ENCODE data around the gene COL25A1.
"Not testable (repeated sequence)": the region's sequence is repeated elsewhere in the genome, so short reads cannot be mapped to it uniquely, and the experiment has no call there.

The COL25A1 gene

DNA sequence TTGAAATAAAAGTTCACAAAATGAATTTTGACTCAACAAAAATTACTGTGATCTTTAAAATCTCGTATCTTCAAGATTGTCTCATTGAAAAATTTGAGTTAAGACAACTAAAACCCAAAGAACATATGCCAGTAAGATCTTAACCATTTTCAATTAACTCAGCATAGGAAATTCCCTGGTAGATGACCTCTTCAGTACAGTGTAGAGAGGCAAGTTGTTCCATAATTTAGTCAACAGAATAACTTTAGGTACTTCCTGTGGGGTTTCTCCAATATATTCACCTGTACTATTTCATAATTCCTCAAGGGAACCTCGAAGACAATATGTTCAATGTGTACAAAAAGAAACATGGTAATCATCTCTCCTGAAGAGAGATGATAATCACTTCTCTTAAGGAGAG lies 145.3 kb downstream of the COL25A1 start:
- Mint-ChIP-seq H3K4me3 (no peak overlapping the region), H3K36me3 (ENCODE audit: low read depth) (no peaks in the 10 kb centered on the region), H3K27me3 (ENCODE audit: low read depth) (peaks cover 3% of the 10 kb centered on the region), H3K4me1 (ENCODE audit: low read depth) (no peaks in the 10 kb centered on the region), H3K27ac (no peak overlapping the region), H3K9me3 (no peaks in the 10 kb centered on the region)

DNA sequence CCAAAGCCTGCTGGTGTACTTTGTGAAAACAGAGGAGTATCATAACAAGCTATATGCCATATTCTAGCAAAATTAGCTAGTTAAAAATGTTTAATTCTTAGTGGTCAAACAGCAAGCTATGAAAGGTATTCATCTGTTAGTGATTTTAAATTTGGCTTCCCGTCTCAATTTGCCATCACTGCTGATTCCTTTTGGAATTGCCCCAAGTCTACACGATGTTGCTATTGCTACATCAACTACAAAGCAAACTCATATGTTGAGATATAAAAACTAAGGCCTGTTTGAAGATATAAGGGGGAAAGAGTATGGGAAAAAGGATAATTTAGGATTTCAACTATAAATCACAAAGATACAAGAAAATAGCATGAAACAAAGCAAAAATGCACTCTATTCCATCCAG lies 146.1 kb downstream of the COL25A1 start:
- Mint-ChIP-seq H3K27ac (no peak overlapping the region), H3K27me3 (ENCODE audit: low read depth) (peaks cover 3% of the 10 kb centered on the region), H3K4me3 (no peak overlapping the region), H3K4me1 (ENCODE audit: low read depth) (no peaks in the 10 kb centered on the region), H3K36me3 (ENCODE audit: low read depth) (no peaks in the 10 kb centered on the region), H3K9me3 (no peaks in the 10 kb centered on the region)

DNA sequence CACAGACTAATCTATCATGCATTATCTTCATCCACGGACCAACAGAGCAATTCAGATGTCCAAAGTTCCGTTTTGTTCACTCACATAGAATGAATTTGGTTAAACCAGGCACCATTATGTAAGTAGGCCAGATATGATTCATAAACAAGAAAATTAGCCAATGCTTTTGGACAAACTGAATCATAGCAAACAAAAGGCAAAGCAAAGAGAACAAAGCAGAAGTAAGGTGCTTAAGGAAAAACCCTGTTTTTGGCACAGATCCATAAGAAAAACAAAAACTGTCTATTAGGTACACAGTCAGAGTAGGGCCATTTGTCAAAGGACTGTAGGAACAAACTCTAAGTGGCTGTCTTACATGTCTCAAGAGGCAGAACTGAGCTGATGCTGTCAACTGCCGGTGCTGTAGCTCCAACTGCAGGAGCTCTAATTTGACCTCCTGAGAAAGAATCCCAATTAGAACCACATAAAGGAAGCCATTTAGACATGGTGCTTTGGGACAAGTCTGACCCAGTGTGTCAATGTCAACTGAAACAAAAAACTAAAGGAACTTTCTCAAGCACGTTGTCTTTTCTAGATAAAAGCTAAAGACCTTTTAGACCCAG lies 146.7 kb downstream of the COL25A1 start:
- no peak overlapping the region for H3K4me3 Mint-ChIP-seq
- peaks cover 3% of the 10 kb centered on the region for H3K27me3 Mint-ChIP-seq (ENCODE audit: low read depth)
- no peaks in the 10 kb centered on the region for H3K9me3 Mint-ChIP-seq
- H3K27ac Mint-ChIP-seq, result no peak overlapping the region
- no peaks in the 10 kb centered on the region for H3K4me1 Mint-ChIP-seq (ENCODE audit: low read depth)
- H3K36me3 Mint-ChIP-seq (ENCODE audit: low read depth), result no peaks in the 10 kb centered on the region

DNA sequence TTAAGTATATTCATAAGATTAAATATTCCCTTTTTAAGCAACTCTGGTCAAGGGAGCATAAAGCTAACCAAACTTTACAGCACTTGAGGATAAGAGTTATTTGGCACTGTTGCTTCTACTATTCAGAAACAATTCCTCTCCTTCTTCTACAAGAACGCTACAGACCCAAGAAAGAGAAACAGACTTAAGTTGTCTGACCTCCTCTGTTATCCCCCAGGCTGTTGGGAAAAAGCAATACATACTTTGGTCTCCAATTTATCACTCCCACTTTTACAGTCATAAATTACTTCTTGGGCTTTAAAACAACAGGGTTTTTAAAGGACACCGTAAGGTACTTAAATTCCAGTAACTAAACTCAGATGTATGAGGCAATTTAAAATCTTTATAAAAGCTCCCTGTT lies 147.4 kb downstream of the COL25A1 start:
- no peak overlapping the region for H3K4me3 Mint-ChIP-seq
- H3K9me3 Mint-ChIP-seq, result no peaks in the 10 kb centered on the region
- H3K27ac Mint-ChIP-seq, result no peak overlapping the region
- H3K36me3 Mint-ChIP-seq (ENCODE audit: low read depth), result no peaks in the 10 kb centered on the region
- H3K27me3 Mint-ChIP-seq (ENCODE audit: low read depth), result peaks cover 3% of the 10 kb centered on the region
- no peaks in the 10 kb centered on the region for H3K4me1 Mint-ChIP-seq (ENCODE audit: low read depth)

DNA sequence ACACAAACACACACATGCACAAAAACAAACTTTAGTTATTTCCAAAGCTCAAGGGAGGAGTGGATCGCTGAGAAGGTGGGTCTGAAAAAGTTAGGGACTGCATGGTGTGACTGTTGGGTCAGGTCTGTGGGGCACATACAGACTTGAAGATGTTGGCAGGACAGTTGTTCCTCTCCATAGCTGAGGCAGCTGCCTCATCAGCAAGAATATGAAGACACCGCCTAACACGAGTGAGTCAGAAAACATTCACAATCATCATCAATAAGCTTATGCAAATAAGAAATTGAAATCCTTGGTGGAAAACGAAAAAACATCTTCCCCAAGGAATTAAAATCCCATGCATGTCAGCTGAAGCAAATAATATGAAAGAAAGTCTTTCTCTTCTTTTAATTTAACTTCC lies 148.0 kb downstream of the COL25A1 start:
- Mint-ChIP-seq H3K4me3 (no peak overlapping the region), H3K27ac (no peak overlapping the region), H3K9me3 (no peaks in the 10 kb centered on the region), H3K27me3 (ENCODE audit: low read depth) (peaks cover 3% of the 10 kb centered on the region), H3K36me3 (ENCODE audit: low read depth) (no peaks in the 10 kb centered on the region), H3K4me1 (ENCODE audit: low read depth) (no peaks in the 10 kb centered on the region)

DNA sequence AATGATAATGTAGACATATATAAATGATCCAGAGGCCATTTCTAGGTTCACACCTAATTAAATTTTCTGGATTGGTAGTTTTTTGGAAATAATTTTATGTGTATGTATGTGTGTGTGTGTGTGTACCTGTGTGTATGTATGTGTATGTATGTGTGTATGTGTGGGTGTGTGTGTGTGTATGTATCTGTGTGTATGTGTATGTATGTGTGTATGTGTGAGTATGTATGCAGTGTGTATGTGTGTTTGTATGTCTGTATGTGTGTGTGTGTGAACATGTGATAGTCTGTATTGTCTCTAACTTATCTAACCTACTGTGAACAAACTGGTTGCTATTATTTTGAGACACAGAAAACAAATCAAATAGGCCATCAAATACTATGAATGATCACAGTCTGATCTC lies 152.6 kb downstream of the COL25A1 start:
- no peak overlapping the region for H3K4me3 Mint-ChIP-seq
- no peaks in the 10 kb centered on the region for H3K36me3 Mint-ChIP-seq (ENCODE audit: low read depth)
- H3K9me3 Mint-ChIP-seq, result no peaks in the 10 kb centered on the region
- H3K27ac Mint-ChIP-seq, result no peak overlapping the region
- no peaks in the 10 kb centered on the region for H3K4me1 Mint-ChIP-seq (ENCODE audit: low read depth)
- peaks cover 3% of the 10 kb centered on the region for H3K27me3 Mint-ChIP-seq (ENCODE audit: low read depth)

DNA sequence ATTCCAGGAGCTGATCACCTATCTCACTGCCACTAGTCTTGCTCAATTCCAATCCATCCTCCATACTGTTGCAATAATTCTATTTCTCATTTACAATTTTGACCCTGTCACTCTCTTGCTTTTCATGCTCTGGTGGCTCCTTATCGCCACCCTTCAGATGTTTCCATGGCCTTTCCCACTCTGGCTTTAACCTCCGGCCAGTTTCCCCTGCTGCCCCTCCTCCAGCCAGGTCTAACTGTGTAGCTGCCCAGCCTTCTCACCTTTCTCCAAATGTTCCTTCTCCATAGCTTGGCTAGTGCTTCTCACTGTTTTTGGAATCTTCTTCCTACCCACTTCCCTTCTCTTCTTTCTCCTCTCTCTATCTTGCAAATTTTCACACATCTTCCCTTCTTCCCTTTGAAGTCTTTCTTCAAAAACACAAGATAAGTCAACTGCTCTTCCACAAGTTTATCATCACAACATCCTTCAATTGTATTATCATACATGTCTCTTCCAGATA lies 153.8 kb downstream of the COL25A1 start:
- no peak overlapping the region for H3K4me3 Mint-ChIP-seq
- no peak overlapping the region for H3K27ac Mint-ChIP-seq
- no peaks in the 10 kb centered on the region for H3K27me3 Mint-ChIP-seq (ENCODE audit: low read depth)
- H3K36me3 Mint-ChIP-seq (ENCODE audit: low read depth), result no peaks in the 10 kb centered on the region
- H3K9me3 Mint-ChIP-seq, result peaks cover under 1% of the 10 kb centered on the region
- no peaks in the 10 kb centered on the region for H3K4me1 Mint-ChIP-seq (ENCODE audit: low read depth)

DNA sequence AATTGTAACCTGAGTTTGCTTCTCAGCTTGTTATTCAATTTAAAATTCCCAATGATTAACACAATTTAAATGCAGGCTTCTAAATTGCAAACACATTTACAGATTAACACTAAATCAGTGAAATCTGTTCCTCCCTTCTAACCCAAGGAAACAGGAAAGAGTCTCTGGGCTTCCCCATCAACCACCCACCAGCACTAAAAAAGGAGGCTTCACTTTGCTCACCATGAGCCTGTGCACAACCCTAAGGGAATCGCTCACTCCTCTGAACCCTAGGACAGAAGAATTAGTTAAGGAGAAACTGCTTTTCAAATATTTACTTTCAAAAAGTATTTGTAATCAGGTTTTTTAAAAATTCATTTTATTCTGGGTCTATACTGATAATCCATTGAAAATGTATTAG lies 155.3 kb downstream of the COL25A1 start:
- H3K27me3 Mint-ChIP-seq (ENCODE audit: low read depth), result peaks cover 5% of the 10 kb centered on the region
- no peak overlapping the region for H3K27ac Mint-ChIP-seq
- peaks cover 5% of the 10 kb centered on the region for H3K9me3 Mint-ChIP-seq
- H3K36me3 Mint-ChIP-seq (ENCODE audit: low read depth), result no peaks in the 10 kb centered on the region
- no peak overlapping the region for H3K4me3 Mint-ChIP-seq
- no peaks in the 10 kb centered on the region for H3K4me1 Mint-ChIP-seq (ENCODE audit: low read depth)

DNA sequence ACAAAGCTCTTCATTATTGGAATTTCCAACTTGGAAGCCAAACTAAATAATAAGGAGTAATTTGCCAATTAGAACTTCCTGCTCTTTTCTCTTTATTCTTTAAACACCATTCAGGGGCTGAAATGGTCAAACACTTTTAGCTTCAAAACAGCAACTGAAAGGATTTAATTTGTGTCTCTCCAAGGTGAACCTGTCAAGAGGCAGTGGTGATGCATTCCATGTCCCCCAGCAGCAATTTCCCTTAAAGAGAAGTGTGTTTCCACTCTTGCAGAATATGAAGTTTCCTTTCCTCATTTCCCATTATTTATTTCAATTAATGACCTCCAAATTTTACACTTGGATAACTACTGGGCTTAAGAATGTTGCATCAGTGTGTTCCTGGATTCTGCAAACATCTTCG lies 156.0 kb downstream of the COL25A1 start:
- peaks cover 11% of the 10 kb centered on the region for H3K9me3 Mint-ChIP-seq
- H3K4me1 Mint-ChIP-seq (ENCODE audit: low read depth), result no peaks in the 10 kb centered on the region
- H3K27me3 Mint-ChIP-seq (ENCODE audit: low read depth), result peaks cover 10% of the 10 kb centered on the region

DNA sequence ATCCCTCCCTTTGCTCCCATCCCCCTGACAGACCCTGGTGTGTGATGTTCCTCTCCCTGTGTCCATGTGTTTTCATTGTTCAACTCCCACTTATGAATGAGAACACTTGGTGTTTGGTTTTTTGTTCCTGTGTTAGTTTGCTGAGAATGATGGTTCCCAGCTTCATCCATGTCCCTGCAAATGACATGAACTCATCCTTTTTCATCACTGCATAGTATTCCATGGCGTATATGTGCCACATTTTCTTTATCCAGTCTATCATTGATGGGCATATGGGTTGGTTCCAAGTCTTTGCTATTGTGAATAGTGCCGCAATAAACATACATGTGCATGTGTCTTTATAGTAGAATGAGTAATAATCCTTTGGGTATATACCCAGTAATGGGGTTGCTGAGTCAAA lies 164.3 kb downstream of the COL25A1 start:
- H3K9me3 Mint-ChIP-seq; H3K27ac Mint-ChIP-seq; H3K27me3 Mint-ChIP-seq (ENCODE audit: low read depth); H3K36me3 Mint-ChIP-seq (ENCODE audit: low read depth); H3K4me3 Mint-ChIP-seq; H3K4me1 Mint-ChIP-seq (ENCODE audit: low read depth): not testable (repeated sequence)

More for the DNA sequence above, 156.0 kb downstream of the COL25A1 start:
- Mint-ChIP-seq H3K27ac (no peak overlapping the region), H3K36me3 (ENCODE audit: low read depth) (no peaks in the 10 kb centered on the region), H3K4me3 (no peak overlapping the region)

DNA sequence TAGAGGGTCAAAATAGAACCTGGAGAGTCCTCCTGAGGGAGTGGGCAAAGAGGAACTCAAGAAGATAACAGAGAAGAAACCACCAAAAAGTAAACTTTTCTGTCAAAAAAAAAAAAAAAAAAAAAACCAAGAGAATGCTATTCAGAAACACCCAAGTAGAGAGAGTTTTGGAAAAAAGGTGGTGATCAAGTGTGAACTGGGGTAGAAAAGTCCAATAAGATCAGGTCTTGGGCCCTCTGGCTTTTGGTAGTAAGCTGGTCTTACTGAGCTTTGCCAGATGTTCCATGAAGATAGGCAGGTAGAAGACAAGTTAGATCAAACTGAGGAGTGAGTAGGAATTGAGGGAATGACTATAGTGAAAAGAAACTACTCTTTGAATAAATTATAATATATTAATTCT lies 167.5 kb downstream of the COL25A1 start:
- H3K9me3 Mint-ChIP-seq, result no peaks in the 10 kb centered on the region
- H3K27ac Mint-ChIP-seq, result no peak overlapping the region
- H3K4me3 Mint-ChIP-seq, result no peak overlapping the region
- no peaks in the 10 kb centered on the region for H3K27me3 Mint-ChIP-seq (ENCODE audit: low read depth)
- no peaks in the 10 kb centered on the region for H3K36me3 Mint-ChIP-seq (ENCODE audit: low read depth)
- no peaks in the 10 kb centered on the region for H3K4me1 Mint-ChIP-seq (ENCODE audit: low read depth)

DNA sequence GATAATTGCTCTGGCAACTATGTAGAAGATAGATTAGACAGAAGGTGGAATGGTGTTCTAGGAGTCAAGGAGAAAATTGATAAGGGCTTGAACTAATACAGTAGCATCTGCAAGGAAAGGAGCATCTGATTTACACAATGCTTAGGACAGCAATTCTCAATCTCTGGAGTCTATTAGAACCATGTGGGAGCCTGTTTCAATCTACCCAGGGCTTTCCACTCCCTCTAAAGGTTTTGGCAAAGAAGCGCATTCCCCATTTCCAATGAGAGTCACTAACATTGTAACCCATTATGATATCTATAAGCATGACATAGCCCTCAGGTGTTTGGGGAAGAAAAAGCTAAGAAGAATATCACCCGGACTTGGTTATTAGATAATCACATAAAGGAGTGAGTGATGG lies 168.2 kb downstream of the COL25A1 start:
- H3K9me3 Mint-ChIP-seq, result no peaks in the 10 kb centered on the region
- no peaks in the 10 kb centered on the region for H3K4me1 Mint-ChIP-seq (ENCODE audit: low read depth)
- no peak overlapping the region for H3K4me3 Mint-ChIP-seq
- no peak overlapping the region for H3K27ac Mint-ChIP-seq
- no peaks in the 10 kb centered on the region for H3K36me3 Mint-ChIP-seq (ENCODE audit: low read depth)
- no peaks in the 10 kb centered on the region for H3K27me3 Mint-ChIP-seq (ENCODE audit: low read depth)

DNA sequence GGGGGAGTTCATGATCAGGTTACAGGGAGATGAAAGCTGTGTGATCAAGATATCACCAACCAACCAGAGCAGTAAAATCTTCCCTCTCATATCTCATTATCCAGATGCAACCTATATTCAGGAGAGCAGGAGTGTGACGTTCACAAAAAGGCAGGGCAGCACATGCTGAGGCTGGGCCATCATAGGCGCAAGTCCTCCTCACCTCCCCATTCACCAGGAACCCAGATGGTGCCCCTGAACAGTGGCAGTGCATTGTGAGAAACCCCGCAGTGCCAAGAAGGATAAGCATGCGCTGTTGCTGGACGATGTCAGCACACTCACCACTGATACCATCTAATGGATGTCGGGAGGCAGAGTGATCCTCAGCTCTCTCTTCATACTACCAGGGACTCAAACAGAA lies 170.9 kb downstream of the COL25A1 start:
- Mint-ChIP-seq H3K27ac (no peak overlapping the region), H3K9me3 (no peaks in the 10 kb centered on the region), H3K4me3 (no peak overlapping the region), H3K36me3 (ENCODE audit: low read depth) (no peaks in the 10 kb centered on the region), H3K4me1 (ENCODE audit: low read depth) (no peaks in the 10 kb centered on the region), H3K27me3 (ENCODE audit: low read depth) (no peaks in the 10 kb centered on the region)

DNA sequence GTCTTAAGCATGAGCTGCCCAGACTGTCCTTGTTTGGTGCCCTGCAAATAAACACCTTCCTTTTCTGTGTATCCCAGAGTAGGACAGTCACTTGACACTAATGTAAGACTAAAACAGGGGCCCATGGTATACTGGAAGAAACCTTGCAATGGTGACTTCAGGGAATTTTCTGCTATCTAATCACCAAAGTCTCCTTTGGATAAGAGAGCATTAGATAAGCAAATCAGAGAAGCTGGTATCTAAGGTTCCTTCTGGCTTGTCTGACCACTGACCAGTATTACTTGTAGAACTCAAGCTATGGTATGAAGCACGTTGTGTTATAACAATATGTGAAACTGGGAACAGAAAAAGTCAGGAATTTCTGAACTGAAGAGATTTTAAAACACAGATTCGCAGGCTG lies 173.9 kb downstream of the COL25A1 start:
- H3K4me3 Mint-ChIP-seq, result no peak overlapping the region
- no peaks in the 10 kb centered on the region for H3K4me1 Mint-ChIP-seq (ENCODE audit: low read depth)
- no peak overlapping the region for H3K27ac Mint-ChIP-seq
- H3K27me3 Mint-ChIP-seq (ENCODE audit: low read depth), result peaks cover 7% of the 10 kb centered on the region
- no peaks in the 10 kb centered on the region for H3K9me3 Mint-ChIP-seq
- H3K36me3 Mint-ChIP-seq (ENCODE audit: low read depth), result no peaks in the 10 kb centered on the region

DNA sequence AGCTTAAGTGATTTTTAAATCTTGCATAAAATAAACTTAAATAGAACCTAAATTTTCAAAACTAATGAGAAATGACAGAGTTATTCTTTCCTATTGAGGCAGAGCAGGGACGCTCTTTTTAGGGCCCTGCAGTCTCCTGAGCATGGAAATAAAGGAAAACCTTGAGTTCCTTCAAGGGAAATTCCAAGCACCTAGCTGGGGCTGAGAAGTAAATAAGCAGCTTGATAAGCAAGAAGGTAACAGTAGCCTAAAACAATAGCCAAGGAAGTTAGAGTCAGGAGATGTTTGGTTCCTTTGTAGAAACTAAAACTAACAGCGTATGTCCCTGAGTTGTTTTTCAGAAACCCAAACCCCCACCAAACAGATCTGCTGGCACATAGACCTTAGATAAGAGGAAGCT lies 174.6 kb downstream of the COL25A1 start:
- no peaks in the 10 kb centered on the region for H3K36me3 Mint-ChIP-seq (ENCODE audit: low read depth)
- no peaks in the 10 kb centered on the region for H3K4me1 Mint-ChIP-seq (ENCODE audit: low read depth)
- no peak overlapping the region for H3K4me3 Mint-ChIP-seq
- H3K27ac Mint-ChIP-seq, result no peak overlapping the region
- H3K9me3 Mint-ChIP-seq, result no peaks in the 10 kb centered on the region
- H3K27me3 Mint-ChIP-seq (ENCODE audit: low read depth), result peaks cover 7% of the 10 kb centered on the region

DNA sequence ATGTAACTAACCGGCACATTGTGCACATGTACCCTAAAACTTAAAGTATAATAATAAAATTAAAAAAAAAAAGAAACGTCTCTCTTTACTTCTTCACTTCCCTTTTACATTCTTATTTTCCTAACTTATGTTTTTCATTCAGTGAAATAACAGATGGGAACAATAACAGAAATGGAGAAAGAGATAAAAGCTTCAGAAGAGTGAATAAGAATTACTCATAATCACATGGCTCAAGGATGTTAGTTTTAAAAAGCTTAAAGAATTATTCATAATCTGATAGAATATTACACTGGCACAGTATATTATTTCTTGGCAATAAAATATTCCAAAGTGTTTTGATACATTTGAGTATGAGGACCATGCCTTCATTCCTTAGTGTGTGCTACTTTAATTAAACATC lies 175.6 kb downstream of the COL25A1 start:
- H3K4me1 Mint-ChIP-seq (ENCODE audit: low read depth), result no peaks in the 10 kb centered on the region
- H3K9me3 Mint-ChIP-seq, result no peaks in the 10 kb centered on the region
- H3K27me3 Mint-ChIP-seq (ENCODE audit: low read depth), result peaks cover 12% of the 10 kb centered on the region
- H3K36me3 Mint-ChIP-seq (ENCODE audit: low read depth), result no peaks in the 10 kb centered on the region
- H3K4me3 Mint-ChIP-seq, result no peak overlapping the region
- no peak overlapping the region for H3K27ac Mint-ChIP-seq
